ENCODE measurements around the gene SHROOM4. TPM values are rescaled to one million over a fixed set of nuclear protein-coding genes. Genes with fewer than 3 reads are reported as not detected.

Gene SHROOM4
- total and polyA plus RNA-seq, 2 donors (not counting 1 experiment from before 2014, with no cell fraction given): not detected

GRCh38 chrX:50858548-50858947, 44.6 kb upstream of the SHROOM4 start:
- DNase-seq (no peak), ATAC-seq (ENCODE audit: low read depth) (no peak)
- Histone ChIP-seq H3K36me3 (replicated peaks in 1 of 2; ENCODE audit: control extremely low read depth in 1 of 2, control insufficient read depth in 1 of 2, extremely low read depth in 1 of 2, insufficient read depth in 2 of 2, low read length in 1 of 2) (no peaks in the 10 kb centered on the region), H3K4me1 (ENCODE audit: control insufficient read depth in 2 of 2, insufficient read depth in 2 of 2, low read length in 2 of 2) (no peaks in the 10 kb centered on the region), H3K4me3 (ENCODE audit: control extremely low read depth in 1 of 5, extremely low read depth in 1 of 5, insufficient read depth in 1 of 5, low read depth in 2 of 5, low read length in 4 of 5) (no peak overlapping the region), H3K79me2 (ENCODE audit: control insufficient read depth, insufficient read depth, low read length) (no peaks in the 10 kb centered on the region), H3K27ac (ENCODE audit: low read length in 2 of 2) (no peak overlapping the region), H3K4me2 (replicated peaks; ENCODE audit: low read depth, low read length, poor library complexity, severe bottlenecking) (no peak overlapping the region), H3K9me3 (ENCODE audit: control extremely low read depth in 1 of 3, control insufficient read depth in 2 of 3, insufficient read depth in 1 of 3, low read length in 2 of 3) (no peaks in the 10 kb centered on the region), H3K27me3 (replicated peaks in 1 of 4; ENCODE audit: control extremely low read depth in 1 of 4, control insufficient read depth in 3 of 4, insufficient read depth in 4 of 4, low read length in 3 of 4) (no peaks in the 10 kb centered on the region), H3K9ac (ENCODE audit: low read length) (no peak overlapping the region), H4K20me1 (ENCODE audit: control insufficient read depth, insufficient read depth, low read length, poor library complexity, severe bottlenecking) (no peaks in the 10 kb centered on the region), H2AFZ (ENCODE audit: insufficient read depth, low read depth, low read length, poor library complexity, severe bottlenecking) (no peak overlapping the region)
- TF ChIP-seq EZH2 (IDR thresholded peaks at IDR 0.05; ENCODE audit: borderline replicate concordance, insufficient read depth, low read depth, low read length, poor library complexity, severe bottlenecking): no peak
- TF ChIP-seq CTCF (IDR thresholded peaks at IDR 0.05): no peak
- intact Hi-C loops (cut with micrococcal nuclease): no loop called here
- H3K4me1 Mint-ChIP-seq: no peaks in the 10 kb centered on the region
- whole genome bisulfite sequencing (ENCODE audit: insufficient coverage): no CpG with 5 or more reads among the region's 3 CpGs
- H3K4me3 Mint-ChIP-seq: no peak overlapping the region
- no peak overlapping the region for H3K27ac Mint-ChIP-seq
- ChIA-PET POLR2A (interaction anchor here (0.7 kb wide), 1 partner anchor 9 kb away, joined by 3 read pairs; no protein-coding TSS in a partner anchor), CTCF (no interaction called here)
- no peaks in the 10 kb centered on the region for H3K9me3 Mint-ChIP-seq (ENCODE audit: insufficient read depth)
- no peaks in the 10 kb centered on the region for H3K27me3 Mint-ChIP-seq

- no peak overlapping the region for H3K27ac ChIP-seq (ENCODE audit: low read length in 2 of 2)
- H3K4me1 ChIP-seq (ENCODE audit: control insufficient read depth in 2 of 2, insufficient read depth in 2 of 2, low read length in 2 of 2): no peaks in the 10 kb centered on the region
- no peak overlapping the region for H2AFZ ChIP-seq (ENCODE audit: insufficient read depth, low read depth, low read length, poor library complexity, severe bottlenecking)
- no peaks in the 10 kb centered on the region for H3K79me2 ChIP-seq (ENCODE audit: control insufficient read depth, insufficient read depth, low read length)
- no peaks in the 10 kb centered on the region for H3K27me3 Mint-ChIP-seq
- H3K36me3 ChIP-seq (replicated peaks in 1 of 2; ENCODE audit: control extremely low read depth in 1 of 2, control insufficient read depth in 1 of 2, extremely low read depth in 1 of 2, insufficient read depth in 2 of 2, low read length in 1 of 2): no peaks in the 10 kb centered on the region
- no peaks in the 10 kb centered on the region for H4K20me1 ChIP-seq (ENCODE audit: control insufficient read depth, insufficient read depth, low read length, poor library complexity, severe bottlenecking)
- no peak for TF ChIP-seq EZH2 (IDR thresholded peaks at IDR 0.05; ENCODE audit: borderline replicate concordance, insufficient read depth, low read depth, low read length, poor library complexity, severe bottlenecking)
- no peak for TF ChIP-seq CTCF (IDR thresholded peaks at IDR 0.05)
- ATAC-seq (ENCODE audit: low read depth) (no peak), DNase-seq (no peak)
- no peak overlapping the region for H3K4me2 ChIP-seq (replicated peaks; ENCODE audit: low read depth, low read length, poor library complexity, severe bottlenecking)
- ChIA-PET POLR2A (no interaction called here), CTCF (no interaction called here)
- no peaks in the 10 kb centered on the region for H3K9me3 ChIP-seq (ENCODE audit: control extremely low read depth in 1 of 3, control insufficient read depth in 2 of 3, insufficient read depth in 1 of 3, low read length in 2 of 3)
- H3K4me3 ChIP-seq (ENCODE audit: control extremely low read depth in 1 of 5, extremely low read depth in 1 of 5, insufficient read depth in 1 of 5, low read depth in 2 of 5, low read length in 4 of 5): no peak overlapping the region
- no peak overlapping the region for H3K27ac Mint-ChIP-seq
- H3K4me3 Mint-ChIP-seq: no peak overlapping the region
- H3K27me3 ChIP-seq (replicated peaks in 1 of 4; ENCODE audit: control extremely low read depth in 1 of 4, control insufficient read depth in 3 of 4, insufficient read depth in 4 of 4, low read length in 3 of 4): no peaks in the 10 kb centered on the region
- no peaks in the 10 kb centered on the region for H3K9me3 Mint-ChIP-seq (ENCODE audit: insufficient read depth)
- H3K4me1 Mint-ChIP-seq: no peaks in the 10 kb centered on the region
- no peak overlapping the region for H3K9ac ChIP-seq (ENCODE audit: low read length)
- intact Hi-C loops (cut with micrococcal nuclease): no loop called here
- no CpG with 5 or more reads among the region's 1 CpG for WGBS (ENCODE audit: insufficient coverage)
Measured at GRCh38 chrX:50853399-50853798, 39.4 kb upstream of the SHROOM4 start.
